HG03354 (cell line): Measurements from ENCODE around the gene SSBP2.
"Not testable (repeated sequence)": the region's sequence is repeated elsewhere in the genome, so short reads cannot be mapped to it uniquely, and the experiment has no call there.

ENCODE experiments used
- ATAC-seq: cut with Tn5 transposase; IDR thresholded peaks from one replicate; pipeline ENCODE4 v1.9.1; 2021; ENCODE audit warnings: mild to moderate bottlenecking; ENCODE audit not compliant: unreplicated experiment, poor library complexity, severe bottlenecking

SSBP2 gene

GRCh38 chr5:81628061-81628460 is 122.8 kb downstream of the SSBP2 start:
- not testable (repeated sequence) for ATAC-seq

- ATAC-seq = no peak
Measured at GRCh38 chr5:81626524-81626923, 124.4 kb downstream of the SSBP2 start.

DNA sequence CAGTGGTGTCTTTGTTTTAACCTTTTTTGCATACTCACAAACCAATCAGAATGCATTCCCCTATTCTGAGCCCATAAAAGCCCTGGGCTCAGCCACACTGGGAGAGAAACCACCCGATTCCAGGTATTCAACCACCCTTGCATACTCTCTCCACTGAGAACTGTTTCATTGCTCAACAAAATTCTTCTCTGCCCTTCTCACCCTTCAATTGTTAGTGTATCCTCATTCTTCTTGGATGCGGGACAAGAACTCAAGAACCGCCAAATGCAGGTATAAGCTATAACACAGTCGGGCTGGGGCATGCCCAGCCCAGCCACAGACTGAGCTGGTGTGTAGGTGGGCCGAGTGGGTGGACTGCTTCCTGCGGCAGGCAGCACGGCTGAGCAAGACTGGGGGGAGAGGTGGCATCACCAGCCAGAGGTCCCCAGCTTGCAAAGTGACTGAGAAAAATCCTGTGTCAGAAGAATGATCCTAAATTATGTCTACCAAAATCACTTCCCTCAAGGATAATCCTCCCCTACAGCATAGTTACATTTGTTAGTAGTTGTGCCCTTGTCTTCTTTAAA is 141.0 kb downstream of the SSBP2 start:
- ATAC-seq = no peak

DNA sequence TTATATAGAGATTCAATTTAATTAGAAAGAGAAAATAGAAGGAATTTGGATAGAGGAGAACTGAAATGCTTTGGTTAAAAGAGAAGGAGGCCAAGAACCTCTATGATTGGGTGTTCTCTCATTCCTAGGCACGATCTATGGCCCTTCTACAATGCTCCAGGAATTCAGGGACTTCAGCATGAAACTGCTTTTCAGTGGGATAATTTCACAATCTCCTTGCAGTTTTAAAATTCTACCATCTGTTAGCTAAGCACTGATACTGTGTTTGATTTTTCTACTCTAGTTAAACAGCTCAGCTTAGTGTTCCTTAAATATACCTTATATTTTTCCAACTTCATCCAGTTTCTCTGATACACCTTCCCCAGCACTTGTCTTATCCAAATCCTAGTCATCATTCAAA is 141.9 kb downstream of the SSBP2 start:
- ATAC-seq = no peak

DNA sequence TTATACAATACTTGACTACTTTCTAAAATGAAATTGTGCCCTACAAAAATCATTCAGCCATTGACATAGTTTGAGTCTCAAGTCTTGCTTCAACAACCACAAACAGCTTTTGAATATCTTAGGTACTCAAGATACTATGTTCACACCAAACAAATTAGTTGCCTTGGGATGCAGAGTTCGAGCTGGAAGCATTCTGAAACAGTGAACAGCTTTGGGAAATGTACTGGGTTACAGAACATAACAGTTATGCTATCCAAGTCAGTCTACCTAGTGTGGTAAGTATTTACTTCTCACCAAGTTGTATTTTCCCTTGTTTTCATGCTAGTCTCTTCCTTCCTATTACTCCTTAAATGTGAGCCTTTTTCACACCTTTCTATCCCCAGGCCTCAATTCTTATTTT is 143.2 kb downstream of the SSBP2 start:
- ATAC-seq = no peak

DNA sequence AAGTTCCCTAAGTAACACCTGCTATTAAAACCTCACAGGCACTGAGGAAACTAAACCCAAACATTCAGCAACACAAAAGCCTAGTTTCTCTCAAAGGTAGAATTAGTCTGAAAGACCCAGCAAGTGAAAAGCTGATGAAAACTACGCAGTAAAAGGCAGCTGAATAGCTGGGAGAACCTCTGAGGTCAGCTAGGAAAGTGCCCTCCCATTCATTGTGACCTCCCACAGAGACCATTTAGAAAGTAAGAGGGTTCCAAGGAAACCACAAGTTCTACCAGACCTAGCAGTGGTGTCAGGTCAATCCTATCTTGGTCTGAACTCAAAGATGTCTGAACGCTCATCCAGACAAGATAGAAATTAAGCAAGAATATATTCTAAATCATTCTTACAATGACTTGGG is 144.7 kb downstream of the SSBP2 start:
- ATAC-seq = no peak

DNA sequence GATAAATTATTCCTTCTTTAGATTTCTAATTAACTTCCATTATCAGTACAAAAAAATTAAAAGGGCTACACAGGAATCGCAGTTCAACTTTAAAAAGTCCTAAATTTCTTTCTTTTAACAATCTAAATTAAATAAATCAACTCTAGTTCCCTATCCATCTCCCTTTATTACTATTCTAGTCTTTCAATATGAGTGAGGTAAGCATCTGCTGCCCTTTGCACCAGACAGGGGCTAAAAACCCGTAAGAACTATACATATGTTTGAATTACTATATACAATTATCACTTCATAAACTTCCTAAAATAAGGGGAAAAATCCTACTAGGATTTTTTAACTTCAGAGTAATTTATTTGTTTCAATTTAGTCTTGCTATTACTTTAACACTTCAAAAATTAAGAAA is 145.6 kb downstream of the SSBP2 start:
- ATAC-seq = no peak

GRCh38 chr5:81604193-81604592 is 146.7 kb downstream of the SSBP2 start:
- no peak for ATAC-seq

DNA sequence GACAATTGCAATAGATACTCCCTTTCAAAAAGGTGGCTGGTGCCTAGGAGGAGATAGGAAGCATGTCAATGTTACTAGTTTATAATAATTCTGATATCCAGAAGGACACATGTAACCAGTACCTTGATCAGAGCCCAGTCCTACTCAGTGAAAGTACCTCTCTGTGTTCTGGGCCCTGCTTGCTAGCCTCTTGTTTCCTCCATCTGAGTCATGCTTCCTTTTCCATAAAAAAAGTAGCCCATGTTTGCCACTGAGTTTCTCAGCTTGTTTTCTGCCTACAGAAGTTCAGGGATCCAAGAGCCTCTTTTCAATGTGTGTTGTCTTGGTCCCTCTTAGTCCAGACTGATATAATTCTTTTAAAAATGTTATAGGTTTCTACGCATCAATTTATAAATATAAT is 149.0 kb downstream of the SSBP2 start:
- no peak for ATAC-seq

GRCh38 chr5:81592085-81592484 is 158.8 kb downstream of the SSBP2 start:
- not testable (repeated sequence) for ATAC-seq

- ATAC-seq = no peak
Measured at GRCh38 chr5:81590498-81591384, 160.2 kb downstream of the SSBP2 start.

DNA sequence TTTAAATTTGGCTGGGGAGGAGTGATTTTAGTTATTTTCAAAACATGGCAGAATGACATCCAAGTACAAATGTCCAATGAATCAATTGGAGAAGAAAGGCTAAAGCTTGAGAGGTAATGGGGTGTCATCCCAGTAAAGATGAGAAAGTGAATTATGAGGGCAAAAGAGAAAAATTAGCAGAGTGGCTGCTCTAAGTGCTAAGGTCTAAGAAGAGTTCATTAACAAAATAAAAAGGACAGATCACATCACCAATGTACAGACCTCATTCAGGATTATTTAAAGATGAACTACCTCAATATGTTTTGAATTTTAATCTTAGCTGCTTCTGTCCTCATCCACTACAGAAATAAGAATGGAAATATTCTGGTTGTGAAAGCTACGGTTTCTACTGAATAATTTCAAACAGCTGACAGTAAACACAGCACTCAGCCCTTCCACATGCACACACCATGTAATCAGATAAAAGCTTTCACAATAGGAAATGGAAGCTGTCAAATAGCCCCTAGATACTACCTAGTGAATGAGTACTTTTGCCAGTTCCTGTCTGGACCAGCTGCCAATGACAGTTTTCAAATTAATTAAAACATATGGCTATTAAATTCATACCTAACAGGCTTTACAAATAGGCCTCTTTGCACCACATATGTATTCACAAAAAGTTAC is 171.5 kb downstream of the SSBP2 start:
- ATAC-seq = peak; percentile 98

GRCh38 chr5:81577091-81577490 is 173.8 kb downstream of the SSBP2 start:
- no peak for ATAC-seq

- ATAC-seq = no peak
Measured at GRCh38 chr5:81575924-81576323, 175.0 kb downstream of the SSBP2 start.

DNA sequence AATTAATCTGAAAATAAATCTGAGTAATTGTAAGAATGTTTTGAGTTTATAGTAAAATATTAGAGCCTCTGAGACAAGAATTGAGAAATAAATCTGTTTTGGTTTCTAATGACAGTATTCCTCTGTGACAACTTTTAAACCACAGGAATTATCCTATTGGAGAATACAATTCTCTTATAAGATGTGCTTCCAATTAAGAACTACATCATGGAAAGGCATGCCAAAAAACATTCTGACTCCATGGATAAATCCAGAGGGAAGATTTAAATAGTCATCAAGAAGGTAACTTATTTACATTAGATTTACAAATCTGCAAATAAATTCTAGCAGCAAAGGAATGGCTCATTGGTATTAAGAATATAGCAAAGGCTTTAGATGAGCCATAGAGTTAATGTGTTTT is 178.7 kb downstream of the SSBP2 start:
- ATAC-seq = no peak

DNA sequence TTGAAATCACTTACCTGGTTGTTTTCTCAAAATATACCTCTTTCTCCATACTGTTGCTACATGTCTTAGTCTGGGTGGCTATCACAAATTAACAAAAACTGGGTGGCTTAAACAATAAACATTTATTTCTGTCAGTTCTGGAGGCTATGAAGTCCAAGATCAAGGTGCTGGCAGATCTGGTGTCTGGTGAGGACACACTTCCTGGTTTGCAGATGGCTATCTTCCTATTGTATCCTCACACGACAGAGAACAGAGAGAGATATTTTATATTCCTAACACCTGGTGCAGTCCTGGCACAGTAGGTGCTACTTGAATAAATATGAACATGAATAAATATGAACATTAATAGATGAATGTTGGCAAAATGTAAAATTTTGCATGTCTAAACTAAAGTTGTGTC is 192.7 kb downstream of the SSBP2 start:
- no peak for ATAC-seq

- ATAC-seq = peak; percentile 52
Measured at GRCh38 chr5:81556809-81557208, 194.1 kb downstream of the SSBP2 start.

DNA sequence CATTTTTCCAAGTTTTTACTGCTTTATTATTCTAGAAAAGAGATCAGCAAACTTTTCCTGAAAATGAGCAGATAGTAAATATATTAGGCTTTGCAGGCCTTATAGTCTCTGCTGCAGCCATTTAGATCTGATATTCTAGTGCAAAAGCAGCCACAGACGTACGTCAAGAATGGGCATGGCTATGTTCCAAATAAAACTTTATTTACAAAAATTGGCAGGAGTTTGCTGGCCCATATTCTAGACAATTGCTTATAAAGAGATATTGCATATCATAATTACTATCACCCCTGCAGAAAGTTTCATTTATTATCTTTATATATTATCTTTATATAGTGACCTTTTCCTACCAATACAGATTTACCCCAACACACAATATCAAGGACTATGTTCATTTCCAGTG is 195.0 kb downstream of the SSBP2 start:
- no peak for ATAC-seq

DNA sequence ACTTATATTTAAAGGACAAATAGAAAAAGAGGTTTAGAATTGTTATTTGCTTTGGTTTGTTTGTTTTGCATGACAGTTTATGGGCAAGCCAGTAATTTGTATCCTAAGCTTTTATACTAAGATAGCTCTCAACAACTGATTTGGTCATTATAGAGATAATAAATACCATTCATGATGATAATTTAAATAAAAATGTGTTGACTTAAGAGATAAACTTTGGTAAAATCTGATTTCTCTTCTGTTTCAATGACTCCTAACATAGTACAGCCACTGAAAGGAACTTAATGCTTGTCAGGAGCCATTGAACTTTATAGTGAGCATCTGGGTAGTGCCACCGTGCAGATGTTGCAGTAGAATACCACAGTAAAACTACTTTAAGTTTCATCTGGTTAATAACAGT is 196.2 kb downstream of the SSBP2 start:
- no peak for ATAC-seq

DNA sequence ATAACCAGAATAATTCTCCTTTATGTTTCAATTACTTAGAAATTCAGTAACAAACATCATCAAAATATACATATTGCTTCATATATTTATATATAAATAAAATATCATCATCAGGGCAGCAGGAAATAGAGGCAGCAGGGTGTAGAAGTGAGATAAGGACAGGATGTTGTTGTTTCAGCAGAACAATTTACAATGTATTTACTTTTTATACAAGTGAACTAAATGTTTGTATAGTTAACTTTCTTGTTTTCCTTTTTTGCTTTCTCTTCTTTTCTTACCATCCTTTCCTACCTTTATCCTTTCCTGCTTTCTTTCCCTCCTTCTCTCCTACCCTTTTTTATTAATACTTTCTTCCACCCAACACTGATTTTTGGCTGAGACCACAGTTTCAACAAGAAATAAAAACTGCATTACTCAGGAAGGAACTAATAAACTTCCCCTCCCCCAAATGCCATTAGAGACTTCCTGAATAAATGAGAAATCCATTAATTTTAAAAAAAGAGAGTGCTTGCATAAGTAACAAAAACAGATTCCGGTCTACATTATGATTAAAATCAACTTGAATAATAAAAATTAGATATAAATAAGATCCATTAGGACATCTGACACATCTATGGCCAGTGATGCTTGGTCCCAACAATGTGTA is 197.2 kb downstream of the SSBP2 start:
- ATAC-seq = no peak
